UCSD-AML1 (cell line): Measurements from ENCODE around the gene NUTF2.

Experiments used
- DNase-seq: peaks from one replicate; lab custom pipeline; 2025; ENCODE audit not compliant: unreplicated experiment; lab: John Stamatoyannopoulos, UW

The NUTF2 gene

DNA sequence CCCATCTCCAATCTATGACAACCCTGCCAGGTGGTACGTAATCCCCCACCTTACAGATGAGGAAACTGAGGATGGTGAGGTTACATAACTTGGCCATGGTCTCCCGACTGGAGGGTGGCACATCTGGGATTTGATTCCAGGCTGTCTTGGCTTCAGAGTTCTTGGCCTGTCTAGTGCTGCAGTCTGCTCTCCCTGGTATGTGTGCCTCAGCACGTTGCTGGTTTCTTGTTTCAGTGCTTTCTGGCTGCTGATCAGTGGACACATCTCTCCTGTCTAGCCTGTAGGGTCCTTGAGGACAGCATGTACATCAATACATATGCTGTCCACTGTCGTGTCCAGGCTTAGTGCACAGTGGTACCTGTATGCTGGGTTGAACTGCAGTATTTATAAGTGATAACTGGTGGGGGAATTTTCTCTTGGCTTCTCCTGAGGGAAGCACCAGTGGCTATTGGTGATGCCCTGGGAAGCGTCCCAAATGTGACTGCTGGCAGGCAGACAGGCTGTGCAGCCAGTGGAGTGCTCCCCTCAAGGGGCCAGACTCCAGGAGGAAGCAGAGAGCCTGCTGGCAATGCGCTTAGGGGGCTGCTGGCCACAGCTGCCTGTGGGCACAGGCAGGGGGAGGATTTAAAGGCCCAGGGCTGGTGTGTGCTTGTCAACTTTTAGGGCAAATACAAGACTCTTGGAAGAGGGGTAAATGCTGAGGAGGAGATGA, 70.6 kb downstream of the NUTF2 start:
- no peak for DNase-seq

DNA sequence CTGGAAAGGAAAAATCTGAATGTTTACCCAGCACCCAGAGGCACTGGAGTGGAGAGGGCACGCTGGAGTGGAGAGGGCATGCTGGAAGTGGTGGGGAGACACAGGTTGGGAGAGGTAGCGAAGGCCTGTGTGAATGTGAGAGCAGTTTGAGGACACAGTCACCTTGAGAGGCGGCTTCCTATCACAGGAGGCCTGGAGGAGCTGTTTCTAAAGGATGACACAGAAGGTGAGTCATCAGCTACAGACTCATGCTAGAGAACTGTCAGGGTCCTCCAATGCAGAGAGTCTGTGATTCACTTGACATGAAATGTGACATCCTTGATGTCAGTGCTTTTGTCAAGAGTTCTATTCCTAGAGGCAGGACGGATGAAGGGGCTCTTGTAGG, 71.1 kb downstream of the NUTF2 start:
- no peak for DNase-seq

GRCh38 chr16:67919622-67920221, 73.0 kb downstream of the NUTF2 start:
- no peak for DNase-seq
